PC-3 (cell line): ENCODE measurements around the gene FDX1.

Source experiments
- EZH2 ChIP-seq: fragments of 300-600 bp; sonication (generic); IDR thresholded peaks from one replicate; pipeline ENCODE4 v1.6.1; 2017; ENCODE audit warnings: antibody characterized with exemption, mild to moderate bottlenecking, low read length; ENCODE audit not compliant: unreplicated experiment
- TF ChIP-seq, protein P1 (sequence below): fragments of 300-600 bp; sonication (generic); conservative IDR thresholded peaks from 2 replicates; pipeline ENCODE4 v1.5.1; 2017; ENCODE audit warnings: antibody characterized with exemption, low read depth, mild to moderate bottlenecking, low read length

GRCh38 chr11:110505528-110506284 lies 76.0 kb downstream of the FDX1 start:
- TF ChIP-seq, protein P1, sequence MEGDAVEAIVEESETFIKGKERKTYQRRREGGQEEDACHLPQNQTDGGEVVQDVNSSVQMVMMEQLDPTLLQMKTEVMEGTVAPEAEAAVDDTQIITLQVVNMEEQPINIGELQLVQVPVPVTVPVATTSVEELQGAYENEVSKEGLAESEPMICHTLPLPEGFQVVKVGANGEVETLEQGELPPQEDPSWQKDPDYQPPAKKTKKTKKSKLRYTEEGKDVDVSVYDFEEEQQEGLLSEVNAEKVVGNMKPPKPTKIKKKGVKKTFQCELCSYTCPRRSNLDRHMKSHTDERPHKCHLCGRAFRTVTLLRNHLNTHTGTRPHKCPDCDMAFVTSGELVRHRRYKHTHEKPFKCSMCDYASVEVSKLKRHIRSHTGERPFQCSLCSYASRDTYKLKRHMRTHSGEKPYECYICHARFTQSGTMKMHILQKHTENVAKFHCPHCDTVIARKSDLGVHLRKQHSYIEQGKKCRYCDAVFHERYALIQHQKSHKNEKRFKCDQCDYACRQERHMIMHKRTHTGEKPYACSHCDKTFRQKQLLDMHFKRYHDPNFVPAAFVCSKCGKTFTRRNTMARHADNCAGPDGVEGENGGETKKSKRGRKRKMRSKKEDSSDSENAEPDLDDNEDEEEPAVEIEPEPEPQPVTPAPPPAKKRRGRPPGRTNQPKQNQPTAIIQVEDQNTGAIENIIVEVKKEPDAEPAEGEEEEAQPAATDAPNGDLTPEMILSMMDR = no peak
- no peak for TF ChIP-seq EZH2
